ENCODE data around the gene TRPC4AP.
A peak's percentile ranks its signal among the peaks of the same experiment; 100 is the strongest.

Gene TRPC4AP, protein sequence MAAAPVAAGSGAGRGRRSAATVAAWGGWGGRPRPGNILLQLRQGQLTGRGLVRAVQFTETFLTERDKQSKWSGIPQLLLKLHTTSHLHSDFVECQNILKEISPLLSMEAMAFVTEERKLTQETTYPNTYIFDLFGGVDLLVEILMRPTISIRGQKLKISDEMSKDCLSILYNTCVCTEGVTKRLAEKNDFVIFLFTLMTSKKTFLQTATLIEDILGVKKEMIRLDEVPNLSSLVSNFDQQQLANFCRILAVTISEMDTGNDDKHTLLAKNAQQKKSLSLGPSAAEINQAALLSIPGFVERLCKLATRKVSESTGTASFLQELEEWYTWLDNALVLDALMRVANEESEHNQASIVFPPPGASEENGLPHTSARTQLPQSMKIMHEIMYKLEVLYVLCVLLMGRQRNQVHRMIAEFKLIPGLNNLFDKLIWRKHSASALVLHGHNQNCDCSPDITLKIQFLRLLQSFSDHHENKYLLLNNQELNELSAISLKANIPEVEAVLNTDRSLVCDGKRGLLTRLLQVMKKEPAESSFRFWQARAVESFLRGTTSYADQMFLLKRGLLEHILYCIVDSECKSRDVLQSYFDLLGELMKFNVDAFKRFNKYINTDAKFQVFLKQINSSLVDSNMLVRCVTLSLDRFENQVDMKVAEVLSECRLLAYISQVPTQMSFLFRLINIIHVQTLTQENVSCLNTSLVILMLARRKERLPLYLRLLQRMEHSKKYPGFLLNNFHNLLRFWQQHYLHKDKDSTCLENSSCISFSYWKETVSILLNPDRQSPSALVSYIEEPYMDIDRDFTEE

DNA sequence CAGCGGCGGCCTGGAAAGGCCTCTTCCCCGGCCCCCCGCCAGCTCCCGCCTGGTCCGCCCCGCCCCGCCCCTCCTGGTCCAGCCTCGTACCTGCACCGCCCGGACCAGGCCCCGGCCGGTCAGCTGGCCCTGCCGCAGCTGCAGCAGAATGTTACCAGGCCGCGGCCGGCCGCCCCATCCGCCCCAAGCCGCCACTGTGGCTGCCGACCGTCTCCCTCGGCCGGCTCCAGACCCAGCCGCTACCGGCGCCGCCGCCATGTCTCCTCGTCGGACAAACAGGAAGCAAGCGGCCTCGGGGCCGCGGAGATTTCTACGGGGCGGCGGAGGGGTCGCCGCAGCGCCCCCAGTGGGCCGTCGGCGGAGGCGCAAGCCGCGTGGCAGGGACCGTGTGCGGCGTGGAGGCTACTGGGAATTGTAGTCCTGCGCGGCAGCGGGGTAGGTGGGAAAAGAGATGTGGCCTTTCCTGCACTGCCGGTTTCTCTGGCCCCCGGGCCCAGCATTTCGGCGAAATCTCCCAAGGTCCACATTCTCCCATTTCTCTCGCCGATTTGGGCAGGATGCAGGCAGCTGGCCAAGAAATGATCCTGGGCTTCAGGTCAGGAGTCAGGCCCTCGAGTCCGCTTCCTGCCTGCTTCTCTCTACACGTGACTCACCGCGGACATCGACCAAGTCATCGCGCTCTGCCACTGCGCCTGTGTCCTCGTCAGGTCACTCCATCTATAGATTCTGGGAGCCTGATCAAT lies at the start of gene TRPC4AP:
TRPC4AP (minus strand) TSS at position 284 of the 743 bp plus-strand sequence; CDS start at position 258, 26 bp downstream.
- peak; percentile 85 for DNase-seq

DNA sequence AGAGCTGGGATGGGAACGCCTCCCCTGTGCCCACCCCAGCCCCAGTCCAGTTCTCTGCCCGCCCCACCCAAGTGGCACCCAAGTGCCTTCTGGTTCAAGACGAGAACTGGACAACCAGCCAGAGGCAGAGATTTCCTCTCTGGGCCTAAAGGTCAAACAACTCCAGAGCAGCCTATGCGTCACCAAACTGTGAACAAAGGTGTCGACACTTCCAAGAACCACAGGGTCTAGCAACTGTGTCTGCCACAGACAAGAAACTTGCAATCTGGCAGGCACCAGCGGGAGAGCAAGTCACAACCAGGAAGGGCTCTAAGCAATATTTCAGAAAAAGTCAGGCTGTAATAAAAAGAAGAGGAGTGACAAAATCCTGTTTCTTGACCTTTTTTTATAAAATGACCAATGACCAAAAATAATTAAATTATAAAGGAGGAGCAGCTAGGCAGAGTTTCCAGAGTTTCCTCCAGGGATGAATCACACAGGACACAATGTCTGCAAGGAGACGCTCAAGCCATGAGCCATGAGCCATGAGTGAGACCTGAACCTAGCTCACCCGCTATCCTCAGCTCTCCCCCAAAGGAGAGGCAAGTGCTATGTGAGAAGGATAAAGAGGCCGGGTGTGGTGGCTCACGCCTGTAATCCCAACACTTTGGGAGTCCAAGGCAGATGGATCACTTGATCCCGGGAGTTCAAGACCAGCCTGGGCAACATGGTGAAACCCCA lies 43.4 kb upstream of the TRPC4AP start:
- DNase-seq: peak; percentile 39

DNA sequence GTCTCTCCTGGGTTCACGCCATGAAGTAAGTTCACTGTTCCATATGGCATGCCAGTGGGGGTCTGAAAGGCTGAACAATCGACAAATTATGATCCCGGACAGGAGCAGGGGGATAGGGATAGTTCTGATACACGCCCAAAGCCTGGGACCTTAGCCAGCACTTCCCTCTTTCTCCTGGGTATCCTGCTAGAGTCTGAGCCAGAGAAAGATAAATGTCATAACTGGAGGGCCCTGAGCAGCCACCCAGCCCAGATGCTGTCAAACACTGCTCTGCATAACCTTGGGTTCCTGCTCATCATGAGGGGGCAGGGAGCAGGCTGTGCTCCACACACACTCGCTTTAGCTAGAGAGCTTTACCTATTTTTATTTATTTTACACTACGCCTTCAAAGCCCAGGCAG lies 42.3 kb upstream of the TRPC4AP start:
- no peak for DNase-seq

DNA sequence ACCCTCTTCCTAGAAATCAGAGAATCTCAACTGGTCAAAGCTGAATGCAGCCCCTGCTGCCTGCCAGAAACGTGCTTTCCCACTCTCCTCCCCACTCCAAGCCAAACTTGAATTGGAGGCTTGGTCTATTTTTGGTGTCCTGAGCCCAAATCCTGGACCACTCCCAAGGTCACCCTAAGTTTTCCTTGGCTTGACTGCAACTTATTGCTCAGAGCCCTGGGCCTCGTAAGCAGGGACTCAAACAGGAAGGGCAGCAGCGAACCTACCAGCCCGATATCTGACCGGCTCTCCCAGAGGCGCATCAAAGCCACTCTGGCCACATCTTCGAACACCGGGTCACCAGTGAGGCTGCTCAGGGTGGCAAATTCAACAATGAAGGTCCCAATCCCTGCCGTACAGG lies 41.9 kb upstream of the TRPC4AP start:
- no peak for DNase-seq

DNA sequence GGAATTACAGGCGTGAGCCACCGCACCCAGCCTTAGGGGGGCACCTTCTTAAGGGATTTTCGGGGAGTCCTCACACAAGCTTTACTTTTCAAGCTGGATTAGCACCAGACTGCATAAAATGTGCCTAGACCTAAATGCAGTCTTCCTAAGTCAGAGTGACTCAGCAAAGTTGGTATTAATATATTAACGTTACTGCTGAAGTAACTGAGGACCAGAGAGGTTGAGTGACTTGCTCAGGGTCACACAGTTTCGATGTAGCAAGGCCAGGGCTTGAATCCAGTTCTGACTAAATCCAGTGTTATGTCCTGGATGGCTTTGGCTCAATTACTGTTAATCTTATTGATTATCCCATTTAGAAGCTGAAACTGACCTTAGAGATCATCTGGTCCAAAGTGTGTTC lies 41.1 kb upstream of the TRPC4AP start:
- DNase-seq: no peak

DNA sequence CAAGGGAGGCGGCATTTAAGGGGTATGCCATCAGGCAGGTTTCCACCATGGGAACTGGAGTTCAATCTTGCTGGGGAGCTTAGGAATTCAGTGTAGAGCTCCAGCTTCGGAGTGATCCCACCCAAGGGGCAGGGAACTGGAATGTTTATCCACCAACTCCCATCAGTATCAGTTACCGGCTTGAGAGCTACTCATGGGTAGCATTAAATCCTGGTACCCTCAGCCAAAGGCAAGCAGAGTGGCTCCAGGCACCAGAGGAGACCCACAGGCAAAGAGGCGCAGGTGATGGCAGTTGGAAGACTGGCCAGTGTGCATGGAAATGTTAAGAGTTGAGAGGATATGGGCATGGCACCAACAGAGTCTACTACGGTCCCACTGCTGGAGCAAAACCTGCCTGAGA lies 40.4 kb upstream of the TRPC4AP start:
- no peak for DNase-seq

DNA sequence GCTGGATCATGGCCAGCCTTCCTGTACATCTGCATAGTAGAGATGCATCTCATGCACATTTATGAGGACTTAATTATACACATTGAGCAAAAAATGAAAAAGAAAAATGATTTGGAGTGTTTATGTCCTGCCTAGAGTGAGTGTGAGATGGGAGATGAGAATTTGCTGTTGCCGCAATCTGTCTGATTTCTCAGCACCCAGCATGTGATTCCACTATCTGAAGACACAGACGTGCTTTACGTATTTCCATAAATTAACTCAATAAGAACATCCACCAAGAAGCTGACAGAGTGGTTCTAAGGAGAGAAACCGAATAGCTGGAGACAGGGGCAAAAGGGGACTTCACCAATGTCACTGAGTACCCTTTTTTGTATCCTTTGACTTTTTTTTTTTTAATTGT lies 39.3 kb upstream of the TRPC4AP start:
- no peak for DNase-seq

DNA sequence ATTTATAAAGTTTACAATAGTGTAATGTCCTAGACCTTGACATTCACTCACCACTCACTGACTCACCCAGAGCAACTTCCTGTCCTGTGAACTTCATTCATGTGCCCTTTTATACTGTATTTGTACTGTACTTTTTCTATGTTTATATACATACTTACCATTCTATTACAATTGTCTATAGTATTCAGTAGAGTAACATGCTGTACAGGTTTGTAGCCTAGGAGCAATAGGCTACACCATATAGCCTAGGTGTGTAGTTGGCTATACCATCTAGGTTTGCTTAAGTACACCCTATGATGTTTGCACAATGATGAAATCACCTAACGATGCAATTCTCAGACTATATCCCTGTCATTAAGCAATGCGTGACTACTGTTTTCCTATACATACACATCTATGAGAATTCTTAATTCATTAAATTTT lies 37.1 kb upstream of the TRPC4AP start:
- peak; percentile 37 for DNase-seq

DNA sequence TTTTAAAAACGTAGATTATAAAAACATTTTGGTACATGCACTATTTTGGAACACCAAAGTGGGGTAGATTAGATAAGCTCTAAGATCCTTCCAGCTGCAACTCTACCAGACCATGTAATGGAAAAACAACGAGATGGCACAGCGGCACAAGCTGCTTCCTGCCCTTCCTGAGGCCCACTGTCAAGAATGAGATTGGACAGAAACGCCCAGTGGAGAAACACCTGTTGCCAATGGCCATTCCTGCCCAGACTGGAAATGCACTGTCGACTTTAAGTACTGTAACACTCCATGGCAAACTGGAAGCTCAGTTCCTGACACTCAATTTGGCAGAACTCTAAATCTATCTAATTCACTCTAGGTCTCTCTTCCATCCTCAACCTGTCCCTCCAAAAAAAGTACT lies 33.1 kb upstream of the TRPC4AP start:
- DNase-seq: no peak

DNA sequence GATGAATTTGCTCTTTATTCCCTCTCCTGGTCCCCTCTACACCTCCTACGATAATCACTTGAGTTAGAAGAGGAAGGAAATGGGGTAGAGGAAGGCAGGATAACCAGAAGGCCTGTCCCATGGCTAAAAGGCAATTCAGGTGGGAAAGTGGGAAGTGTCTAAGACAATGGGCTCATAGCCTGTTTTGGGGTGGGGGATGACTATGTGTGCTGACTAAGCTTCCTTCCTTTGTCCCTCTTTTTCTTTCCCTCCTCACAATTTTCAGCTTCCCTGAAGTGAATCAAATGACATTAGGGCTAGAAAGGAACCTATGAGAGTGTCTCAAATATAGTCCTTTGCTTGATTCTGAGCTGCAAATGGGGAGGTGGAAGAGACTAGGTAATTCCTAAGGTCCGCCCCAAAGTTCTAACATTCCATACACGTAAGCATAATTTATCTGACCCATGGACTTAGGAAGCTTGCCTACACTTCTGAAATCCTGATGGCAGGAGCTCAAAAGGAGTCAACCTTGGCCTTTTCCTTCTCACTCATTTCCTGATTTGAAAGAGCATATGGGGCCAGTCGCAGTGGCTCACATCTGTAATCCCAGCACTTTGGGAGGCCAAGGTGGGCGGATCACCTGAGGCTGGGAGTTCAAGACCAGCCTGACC lies 30.3 kb upstream of the TRPC4AP start:
- no peak for DNase-seq

DNA sequence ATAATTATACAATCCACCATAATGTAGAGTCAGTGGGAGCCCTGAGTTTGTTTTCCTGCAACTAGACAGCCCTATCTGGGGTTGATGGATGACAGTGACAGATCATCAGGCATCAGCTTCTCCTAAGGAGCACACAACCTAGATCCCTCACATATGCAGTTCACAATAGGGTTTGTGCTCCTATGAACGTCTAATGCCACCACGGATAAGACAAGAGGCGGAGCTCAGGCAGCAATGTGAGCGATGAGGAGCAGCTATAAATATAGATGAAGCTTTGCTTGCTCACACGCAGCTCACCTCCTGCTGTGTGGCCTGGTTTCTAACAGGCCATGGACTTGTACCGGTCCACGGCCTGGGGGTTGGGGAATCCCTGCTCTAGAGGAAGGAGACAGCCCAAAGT lies 28.6 kb upstream of the TRPC4AP start:
- DNase-seq: no peak

DNA sequence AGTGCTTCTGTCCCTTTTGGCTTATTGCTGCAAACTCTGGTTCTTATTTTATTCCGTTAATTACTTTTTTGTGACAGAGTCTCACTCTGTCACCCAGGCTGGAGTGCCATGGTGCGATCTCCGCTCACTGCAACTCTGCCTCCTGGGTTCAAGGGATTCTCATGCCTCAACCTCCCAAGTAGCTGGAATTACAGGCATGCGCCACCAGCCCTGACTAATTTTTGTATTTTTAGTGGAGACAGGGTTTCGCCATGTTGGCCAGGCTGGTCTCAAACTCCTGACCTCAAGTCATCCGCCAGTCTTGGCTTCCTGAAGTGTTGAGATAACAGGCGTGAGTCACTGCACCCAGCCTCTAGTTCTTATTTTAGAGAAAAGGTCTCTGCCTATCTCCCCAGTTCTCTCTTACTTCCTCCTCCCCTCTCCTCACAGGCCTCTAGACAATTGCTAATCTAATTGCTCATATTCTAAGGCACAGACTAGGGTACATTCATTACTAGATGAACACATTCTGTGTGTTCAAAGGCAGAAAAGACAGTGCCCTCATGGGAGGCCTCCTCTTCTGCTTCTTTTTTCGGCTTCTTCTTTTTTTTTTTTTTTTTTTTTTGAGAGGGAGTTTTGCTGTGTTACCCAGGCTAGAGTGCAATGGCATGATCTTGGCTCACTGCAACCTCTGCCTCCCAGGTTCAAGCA lies 27.6 kb upstream of the TRPC4AP start:
- peak; percentile 97 for DNase-seq

DNA sequence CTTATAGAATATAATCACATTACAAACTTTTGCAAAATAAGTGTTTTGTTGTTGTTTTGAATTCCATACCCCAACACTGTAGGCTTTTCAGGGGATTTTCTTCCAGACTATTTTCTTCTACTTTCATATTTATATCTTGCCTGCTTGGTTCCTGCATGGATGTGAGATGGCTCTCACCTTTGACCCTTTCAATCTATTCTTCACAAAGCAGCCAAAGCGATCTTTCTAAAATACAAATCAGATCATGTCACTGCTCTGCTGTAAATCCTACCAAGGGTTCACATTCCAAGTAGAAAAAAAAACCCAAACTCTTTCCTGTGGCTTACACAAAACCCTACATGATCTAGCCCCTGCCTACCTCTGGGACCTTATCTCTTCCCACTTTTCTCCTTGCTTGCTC lies 25.0 kb upstream of the TRPC4AP start:
- no peak for DNase-seq

DNA sequence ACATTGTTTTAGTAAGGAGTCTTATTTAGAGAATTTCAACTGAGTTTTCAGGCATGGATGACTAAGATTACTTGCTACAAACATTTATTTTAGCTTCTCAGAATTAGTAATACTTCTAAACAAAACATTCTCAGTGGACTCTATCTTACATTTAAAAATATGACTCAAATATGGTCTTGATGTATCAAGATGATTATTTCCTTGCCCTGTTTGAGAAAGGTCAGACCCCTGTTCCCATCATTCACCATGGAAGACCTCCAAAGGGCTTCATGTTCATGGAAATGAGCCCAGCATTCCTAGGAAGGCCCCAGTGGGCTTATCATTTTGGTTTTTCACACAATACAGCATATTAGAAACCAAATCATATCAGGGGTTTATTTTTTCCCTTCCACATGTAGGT lies 24.6 kb upstream of the TRPC4AP start:
- no peak for DNase-seq

DNA sequence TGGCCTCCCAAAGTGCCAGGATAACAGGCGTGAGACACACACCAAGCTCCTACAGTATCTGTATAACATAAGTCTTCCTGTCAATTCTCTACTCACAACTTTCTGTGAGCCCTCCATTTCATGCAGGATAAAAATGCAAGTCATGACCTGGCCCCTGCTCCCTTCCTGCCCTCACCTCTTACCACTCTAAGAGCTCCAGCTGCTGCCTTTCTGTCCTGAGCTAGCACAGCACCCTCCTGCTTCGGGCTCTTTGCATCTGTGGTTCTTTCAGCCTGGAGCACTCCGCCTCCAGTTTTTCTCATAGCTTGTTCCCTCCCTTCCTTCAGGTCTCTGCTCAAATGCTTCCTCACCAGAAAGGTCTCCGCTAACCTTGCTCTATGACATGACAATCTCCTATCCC lies 23.7 kb upstream of the TRPC4AP start:
- DNase-seq: no peak

DNA sequence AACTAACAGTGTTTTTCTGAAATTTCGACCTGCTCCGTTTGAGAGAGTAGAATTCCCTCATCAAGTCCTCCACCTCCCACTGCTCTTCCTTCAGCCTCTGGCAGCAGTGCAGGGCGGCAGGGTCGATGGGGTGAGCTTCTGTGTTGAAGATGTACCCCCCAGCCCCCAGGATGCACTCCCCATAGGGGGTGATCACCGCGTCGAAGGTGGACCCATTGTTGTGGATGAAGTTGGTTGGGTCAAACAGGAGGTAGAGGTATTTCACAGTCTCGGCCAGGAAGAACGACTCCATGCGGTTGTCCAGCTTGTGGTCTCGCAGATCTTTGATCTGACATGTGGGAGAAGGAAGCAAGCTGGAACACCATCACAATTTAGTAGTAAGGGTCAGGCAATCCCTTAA lies 23.0 kb upstream of the TRPC4AP start:
- DNase-seq: no peak

DNA sequence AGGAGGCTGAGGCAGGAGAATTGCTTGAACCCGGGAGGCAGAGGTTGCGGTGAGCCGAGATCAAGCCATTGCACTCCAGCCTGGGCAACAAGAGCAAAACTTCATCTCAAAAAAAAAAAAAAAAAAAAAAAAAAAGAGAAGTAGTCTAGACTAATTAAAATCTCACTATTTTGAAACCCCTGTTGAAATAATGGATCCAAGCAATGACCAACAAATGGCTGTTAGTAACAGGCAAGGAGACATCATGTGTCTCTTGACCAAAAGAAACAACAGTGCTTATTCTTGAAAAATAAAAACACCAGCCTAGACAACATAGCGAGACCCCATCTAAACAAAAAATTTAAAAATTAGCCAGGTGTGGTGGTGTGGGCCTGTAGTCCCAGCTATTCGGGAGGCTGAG lies 19.7 kb upstream of the TRPC4AP start:
- DNase-seq: peak; percentile 39

DNA sequence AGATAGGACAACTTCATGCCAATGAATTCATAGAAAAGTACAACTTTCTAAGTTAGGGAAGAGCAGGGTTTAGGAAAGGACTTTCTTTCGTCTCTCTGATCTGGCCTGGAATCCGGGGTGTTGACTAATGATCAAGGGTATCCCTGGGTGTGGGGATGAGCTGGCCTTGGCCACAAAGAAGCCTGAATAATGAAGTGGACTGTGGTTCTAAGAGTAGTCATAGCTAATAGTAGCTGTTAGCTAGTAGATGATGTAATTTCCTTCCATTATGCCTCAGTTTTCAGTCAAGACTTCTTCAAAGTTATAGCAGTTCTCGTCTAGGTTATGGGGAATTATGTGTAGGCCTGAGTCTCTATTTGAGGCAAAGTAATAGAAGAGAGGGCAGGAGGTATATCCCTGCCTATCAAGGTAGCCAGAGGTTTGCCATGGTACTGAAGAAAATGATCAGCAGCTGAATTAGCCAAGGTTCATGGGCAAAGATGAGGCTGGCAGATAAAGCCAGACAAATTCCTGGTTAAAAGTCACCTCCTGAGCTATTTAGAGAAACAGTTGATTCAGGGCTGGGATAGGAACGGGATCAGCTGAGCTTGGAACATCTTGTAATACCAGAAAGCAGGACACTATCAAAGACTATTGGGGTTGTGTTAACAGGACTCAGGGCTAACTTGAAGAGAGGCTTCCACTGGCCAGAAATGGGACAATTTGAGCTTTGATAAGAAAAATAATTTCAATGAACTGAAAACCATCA lies 18.7 kb upstream of the TRPC4AP start:
- DNase-seq: peak; percentile 19

DNA sequence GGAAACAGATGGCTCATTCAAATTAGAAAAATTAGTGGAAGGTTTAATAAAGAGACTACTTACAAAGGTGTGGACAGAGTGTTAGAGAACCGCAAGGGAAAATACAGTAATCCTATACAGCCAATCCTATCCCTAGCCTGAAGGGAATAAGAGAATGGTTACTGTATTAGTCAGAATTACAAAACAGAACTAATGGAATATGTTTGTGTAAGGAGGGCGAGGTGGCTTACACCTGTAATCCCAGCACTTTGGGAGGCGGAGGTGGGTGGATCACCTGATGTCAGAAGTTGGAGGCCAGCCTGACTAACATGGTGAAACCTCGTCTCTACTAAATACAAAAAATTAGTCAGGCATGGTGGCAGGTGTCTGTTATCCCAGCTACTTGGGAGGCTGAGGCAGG lies 16.3 kb upstream of the TRPC4AP start:
- DNase-seq: no peak

DNA sequence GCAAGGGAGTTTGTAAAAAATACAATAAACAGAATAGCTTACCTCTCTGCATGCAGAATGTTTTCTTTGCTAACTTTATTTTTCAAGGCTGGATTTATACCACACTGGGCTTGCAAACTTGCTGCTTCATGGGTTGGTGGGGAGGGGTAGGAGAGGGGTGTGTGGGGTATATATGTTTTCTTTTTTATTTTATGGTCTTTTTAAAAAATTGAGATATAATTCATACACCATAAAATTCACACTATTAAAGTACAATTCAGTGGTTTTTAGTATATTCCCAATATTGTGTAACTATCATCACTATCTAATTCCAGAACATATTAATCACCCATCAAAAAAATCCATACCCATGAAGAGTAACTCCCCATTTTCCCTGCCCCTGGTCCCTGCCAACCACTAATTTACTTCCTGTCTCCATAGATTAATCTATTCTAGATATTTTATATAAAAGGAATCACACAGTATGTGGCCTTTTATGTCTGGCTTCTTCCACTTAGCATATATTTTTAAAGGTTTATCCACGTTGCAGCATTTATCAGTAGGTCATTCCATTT lies 14.3 kb upstream of the TRPC4AP start:
- DNase-seq: no peak

All from MV-4-11 (cell line).